Activated T-helper 2 cell treated with anti-CD3 and anti-CD28 coated beads, Interferon-gamma antibody, Interleukin-2, Interleukin-4, amounts not matched to agents 10 μg/mL and 5 μg/mL and 100 μg/mL, durations not matched to agents 14 hours and 24 hours and 36 hours (primary cell): ENCODE results near the gene SFMBT1. TPM values are rescaled to one million over a fixed set of nuclear protein-coding genes. Genes with fewer than 3 reads are reported as not detected.

ENCODE experiments used
- DNase-seq: peaks from one replicate; pipeline ENCODE4 v3.0.0; 2021; ENCODE audit warnings: low spot score
- H3K27ac Mint-ChIP-seq: one replicate; pipeline ENCODE4 v1.8.0; 2021; ENCODE audit warnings: mixed read lengths
- H3K27me3 Mint-ChIP-seq: one replicate; pipeline ENCODE4 v1.8.0; 2021; ENCODE audit warnings: low read depth, mixed read lengths
- H3K36me3 Mint-ChIP-seq: one replicate; pipeline ENCODE4 v1.8.0; 2021; ENCODE audit warnings: low read depth, mixed read lengths
- H3K4me1 Mint-ChIP-seq: one replicate; pipeline ENCODE4 v1.8.0; 2021; ENCODE audit warnings: low read depth, mixed read lengths
- H3K4me3 Mint-ChIP-seq: one replicate; pipeline ENCODE4 v1.8.0; 2021; ENCODE audit warnings: low read depth, mild to moderate bottlenecking, moderate library complexity, mixed read lengths
- H3K9me3 Mint-ChIP-seq: one replicate; pipeline ENCODE4 v1.8.0; 2021; ENCODE audit warnings: mixed read lengths
- intact Hi-C: fragments of 100-400 bp; cut with micrococcal nuclease; formaldehyde crosslinking; loops from one replicate; pipeline ENCODE4 v1.15.1; 2023
- total RNA-seq: library from RNA; stranded (reverse); gene quantifications from 2 replicates; pipeline ENCODE4 v1.2.3, GENCODE V29; 2022

SFMBT1 gene
- total RNA-seq, 1 donor from 2014 or later, result 23.4 TPM

GRCh38 chr3:53024315-53024714 lies 21.6 kb downstream of the SFMBT1 start:
- no peaks in the 10 kb centered on the region for H3K9me3 Mint-ChIP-seq
- intact Hi-C loops, result no loop called here
- H3K27me3 Mint-ChIP-seq, result no peaks in the 10 kb centered on the region
- H3K36me3 Mint-ChIP-seq, result peaks cover 12% of the 10 kb centered on the region
- peaks cover 34% of the 10 kb centered on the region for H3K4me1 Mint-ChIP-seq
- no peak overlapping the region for H3K27ac Mint-ChIP-seq
- no peak overlapping the region for H3K4me3 Mint-ChIP-seq
- DNase-seq, result no peak

- no peak overlapping the region for H3K27ac Mint-ChIP-seq
- no peaks in the 10 kb centered on the region for H3K27me3 Mint-ChIP-seq
- intact Hi-C loops, result loop anchor here (1.0 kb wide), 1 partner anchor 40 kb away; no protein-coding TSS in a partner anchor
- H3K4me1 Mint-ChIP-seq, result peaks cover 38% of the 10 kb centered on the region
- no peak for DNase-seq
- H3K36me3 Mint-ChIP-seq, result peaks cover 12% of the 10 kb centered on the region
- H3K9me3 Mint-ChIP-seq, result no peaks in the 10 kb centered on the region
- H3K4me3 Mint-ChIP-seq, result no peak overlapping the region
Measured at GRCh38 chr3:53023072-53023823, 22.6 kb downstream of the SFMBT1 start.

- Mint-ChIP-seq H3K4me1 (peaks cover 39% of the 10 kb centered on the region), H3K9me3 (no peaks in the 10 kb centered on the region), H3K36me3 (peaks cover 12% of the 10 kb centered on the region), H3K27ac (no peak overlapping the region), H3K4me3 (no peak overlapping the region), H3K27me3 (no peaks in the 10 kb centered on the region)
- DNase-seq, result no peak
- intact Hi-C loops, result loop anchor here (1.0 kb wide), 1 partner anchor 39 kb away; no protein-coding TSS in a partner anchor
Measured at GRCh38 chr3:53022647-53023046, 23.2 kb downstream of the SFMBT1 start.

DNA sequence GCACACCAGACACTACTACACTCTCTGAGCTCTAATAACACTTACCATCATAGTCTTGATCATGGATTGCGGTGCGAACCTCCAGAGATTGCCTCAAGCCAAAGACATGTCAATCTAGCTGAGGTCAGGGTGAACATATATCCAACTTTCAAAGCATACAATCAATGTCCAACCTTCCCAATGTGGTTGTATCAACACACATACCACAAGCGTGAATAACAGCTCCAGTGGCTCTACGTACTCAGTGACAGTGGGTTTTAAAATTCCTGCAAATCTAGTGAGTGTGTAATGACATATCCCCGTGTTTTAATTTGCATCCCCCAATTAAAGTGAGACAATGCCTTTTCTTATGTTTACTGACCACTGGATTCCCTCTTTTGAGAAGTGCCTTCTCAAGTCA lies 29.6 kb downstream of the SFMBT1 start:
- peaks cover 18% of the 10 kb centered on the region for H3K4me1 Mint-ChIP-seq
- no peak overlapping the region for H3K27ac Mint-ChIP-seq
- no peaks in the 10 kb centered on the region for H3K9me3 Mint-ChIP-seq
- DNase-seq, result no peak
- H3K36me3 Mint-ChIP-seq, result peaks cover 24% of the 10 kb centered on the region
- intact Hi-C loops, result no loop called here
- no peaks in the 10 kb centered on the region for H3K27me3 Mint-ChIP-seq
- H3K4me3 Mint-ChIP-seq, result no peak overlapping the region

- intact Hi-C loops, result no loop called here
- H3K4me1 Mint-ChIP-seq, result peaks cover 6% of the 10 kb centered on the region
- H3K9me3 Mint-ChIP-seq, result no peaks in the 10 kb centered on the region
- H3K36me3 Mint-ChIP-seq, result peaks cover 10% of the 10 kb centered on the region
- H3K27ac Mint-ChIP-seq, result no peak overlapping the region
- no peak overlapping the region for H3K4me3 Mint-ChIP-seq
- H3K27me3 Mint-ChIP-seq, result no peaks in the 10 kb centered on the region
- DNase-seq, result no peak
Measured at GRCh38 chr3:53011324-53011723, 34.5 kb downstream of the SFMBT1 start.

- H3K27ac Mint-ChIP-seq, result peak overlapping the region; percentile 3
- peaks cover 7% of the 10 kb centered on the region for H3K36me3 Mint-ChIP-seq
- no peaks in the 10 kb centered on the region for H3K9me3 Mint-ChIP-seq
- peaks cover 6% of the 10 kb centered on the region for H3K4me1 Mint-ChIP-seq
- intact Hi-C loops, result no loop called here
- no peak overlapping the region for H3K4me3 Mint-ChIP-seq
- no peak for DNase-seq
- no peaks in the 10 kb centered on the region for H3K27me3 Mint-ChIP-seq
Measured at GRCh38 chr3:53009826-53010539, 35.9 kb downstream of the SFMBT1 start.

DNA sequence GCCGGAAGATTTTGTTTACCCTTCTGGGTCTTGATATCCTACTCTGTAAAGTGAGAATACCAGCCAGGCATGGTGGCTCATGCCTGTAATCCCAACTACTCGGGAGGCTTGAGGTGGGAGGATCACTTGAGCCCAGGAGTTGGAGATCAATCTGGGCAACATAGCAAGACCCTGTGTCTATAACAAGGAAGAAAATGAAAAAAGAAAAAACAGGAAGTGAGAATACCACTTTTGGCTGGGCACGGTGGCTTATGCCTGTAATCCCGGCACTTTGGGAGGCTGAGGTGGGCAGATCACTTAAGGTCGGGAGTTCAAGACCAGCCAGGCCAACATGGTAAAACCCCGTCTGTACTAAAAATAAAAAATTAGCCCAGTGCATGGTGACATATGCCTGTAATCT lies 36.9 kb downstream of the SFMBT1 start:
- H3K9me3 Mint-ChIP-seq, result no peaks in the 10 kb centered on the region
- H3K36me3 Mint-ChIP-seq, result peaks cover 2% of the 10 kb centered on the region
- H3K4me1 Mint-ChIP-seq, result peaks cover 6% of the 10 kb centered on the region
- H3K27ac Mint-ChIP-seq, result no peak overlapping the region
- intact Hi-C loops, result no loop called here
- DNase-seq, result no peak
- H3K27me3 Mint-ChIP-seq, result no peaks in the 10 kb centered on the region
- H3K4me3 Mint-ChIP-seq, result no peak overlapping the region

DNA sequence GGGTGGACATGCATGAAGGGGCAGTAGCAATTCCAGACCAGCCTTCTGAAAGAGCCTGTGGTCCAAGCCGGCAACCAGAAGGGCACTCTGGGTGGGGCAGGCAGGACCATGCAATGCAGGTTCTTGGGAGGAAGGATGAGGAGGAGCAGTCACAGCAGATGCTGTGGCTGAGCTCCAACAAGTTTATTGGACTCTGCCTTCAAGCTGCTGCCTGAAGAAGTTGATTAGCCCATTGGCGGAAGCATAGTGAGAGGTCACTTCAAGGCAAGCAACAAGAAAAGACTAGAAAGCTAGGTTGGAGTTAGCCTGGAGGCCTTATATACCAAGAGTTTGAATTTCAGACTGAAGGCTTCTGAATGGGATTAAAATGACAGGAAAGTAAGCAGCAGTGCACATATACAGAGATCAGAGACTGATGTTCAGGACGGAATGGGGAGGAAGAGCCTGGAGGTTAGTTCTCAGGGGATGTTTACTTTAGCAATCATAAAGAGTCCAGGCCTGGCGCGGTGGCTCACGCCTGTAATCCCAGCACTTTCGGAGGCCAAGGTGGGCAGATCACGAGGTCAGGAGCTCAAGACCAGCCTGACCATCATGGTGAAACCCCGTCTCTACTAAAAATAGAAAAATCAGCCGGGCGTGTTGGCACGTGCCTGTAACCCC lies 39.9 kb downstream of the SFMBT1 start:
- Mint-ChIP-seq H3K27me3 (no peaks in the 10 kb centered on the region), H3K36me3 (no peaks in the 10 kb centered on the region), H3K4me3 (no peak overlapping the region), H3K27ac (no peak overlapping the region), H3K4me1 (peaks cover 8% of the 10 kb centered on the region), H3K9me3 (no peaks in the 10 kb centered on the region)
- no peak for DNase-seq
- intact Hi-C loops, result no loop called here

- intact Hi-C loops, result no loop called here
- peaks cover 8% of the 10 kb centered on the region for H3K4me1 Mint-ChIP-seq
- H3K27me3 Mint-ChIP-seq, result no peaks in the 10 kb centered on the region
- no peaks in the 10 kb centered on the region for H3K36me3 Mint-ChIP-seq
- H3K4me3 Mint-ChIP-seq, result no peak overlapping the region
- DNase-seq, result no peak
- no peaks in the 10 kb centered on the region for H3K9me3 Mint-ChIP-seq
- no peak overlapping the region for H3K27ac Mint-ChIP-seq
Measured at GRCh38 chr3:53005338-53005737, 40.5 kb downstream of the SFMBT1 start.

GRCh38 chr3:53003320-53003719 lies 42.6 kb downstream of the SFMBT1 start:
- Mint-ChIP-seq H3K4me1 (peaks cover 3% of the 10 kb centered on the region), H3K36me3 (no peaks in the 10 kb centered on the region)

DNA sequence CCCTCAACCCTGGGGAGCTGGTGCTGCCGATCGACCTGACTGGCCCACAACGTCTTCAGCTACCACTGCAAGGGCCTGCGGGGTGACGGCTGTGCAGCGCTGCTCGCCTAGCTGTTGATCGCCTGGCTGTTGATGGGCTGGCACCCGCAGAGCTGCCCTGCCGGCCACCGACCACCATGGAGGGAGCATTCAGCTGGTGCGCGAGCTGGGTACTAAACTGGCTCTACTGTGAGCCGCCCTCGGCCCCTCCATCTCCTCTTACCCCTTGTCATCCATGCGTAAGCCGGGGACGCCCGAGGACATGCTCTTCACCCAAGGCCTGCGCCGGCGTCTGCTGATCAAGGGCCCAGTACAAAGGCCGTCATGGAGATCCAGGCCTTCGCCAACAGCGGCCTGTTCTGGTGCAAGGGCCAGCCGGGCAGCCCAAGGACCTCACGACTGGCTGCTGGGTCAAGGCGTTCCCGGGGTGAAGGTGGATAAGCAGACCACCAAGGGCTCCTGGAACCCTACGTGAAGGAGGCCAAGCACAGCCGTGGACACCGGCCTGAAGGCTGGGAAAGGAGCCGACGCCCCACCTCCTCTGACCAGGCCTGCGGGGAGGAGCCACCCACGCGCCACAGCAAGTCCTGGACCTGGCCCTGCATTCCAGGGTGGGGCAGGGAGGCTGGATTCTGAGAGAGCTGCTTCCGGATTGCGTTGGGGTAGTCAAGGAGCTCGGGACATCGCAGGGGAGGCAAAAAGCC lies 46.9 kb downstream of the SFMBT1 start:
- no peak overlapping the region for H3K4me3 Mint-ChIP-seq
- H3K36me3 Mint-ChIP-seq, result peaks cover 11% of the 10 kb centered on the region
- DNase-seq, result no peak
- no peak overlapping the region for H3K27ac Mint-ChIP-seq
- H3K9me3 Mint-ChIP-seq, result no peaks in the 10 kb centered on the region
- no peaks in the 10 kb centered on the region for H3K27me3 Mint-ChIP-seq
- intact Hi-C loops, result no loop called here
- H3K4me1 Mint-ChIP-seq, result peaks cover 5% of the 10 kb centered on the region

More at GRCh38 chr3:53003320-53003719, 42.6 kb downstream of the SFMBT1 start:
- intact Hi-C loops, result no loop called here
- no peaks in the 10 kb centered on the region for H3K27me3 Mint-ChIP-seq
- DNase-seq, result no peak
- no peaks in the 10 kb centered on the region for H3K9me3 Mint-ChIP-seq
- no peak overlapping the region for H3K27ac Mint-ChIP-seq
- H3K4me3 Mint-ChIP-seq, result no peak overlapping the region

DNA sequence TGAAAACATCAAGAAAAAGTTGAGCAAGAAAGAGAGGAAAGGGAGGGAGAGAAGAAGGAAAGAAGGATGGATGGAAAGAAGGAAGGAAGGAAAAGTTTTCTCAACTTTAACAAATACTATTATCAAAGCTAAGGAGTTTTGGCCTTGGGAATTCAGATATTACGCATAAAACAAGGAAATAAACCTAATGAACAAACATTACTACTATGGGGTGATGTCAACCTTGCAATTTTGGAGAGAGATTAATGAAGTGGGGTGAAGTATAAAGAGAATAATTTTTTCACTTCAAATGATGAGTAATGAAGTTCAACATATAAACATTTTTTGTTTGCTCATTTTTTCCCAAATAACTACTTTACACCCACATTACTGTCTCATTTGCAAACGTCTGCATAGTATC lies 55.2 kb downstream of the SFMBT1 start:
- Mint-ChIP-seq H3K4me1 (peaks cover 9% of the 10 kb centered on the region), H3K36me3 (peaks cover 4% of the 10 kb centered on the region), H3K9me3 (no peaks in the 10 kb centered on the region), H3K4me3 (no peak overlapping the region), H3K27me3 (no peaks in the 10 kb centered on the region), H3K27ac (no peak overlapping the region)
- intact Hi-C loops, result no loop called here
- no peak for DNase-seq
